HEK293 (cell line): ENCODE measurements around the gene PLEKHJ1.

Experiments used
- CTCF ChIA-PET: fragments of 350-600 bp; formaldehyde crosslinking; extraction: SDS; loops from one replicate; lab custom pipeline; 2021; ENCODE audit warnings: antibody characterized with exemption; lab: Yijun Ruan, JAX
- POLR2A ChIA-PET: fragments of 300-600 bp; formaldehyde crosslinking; extraction: SDS; loops from one replicate; lab custom pipeline; 2020; ENCODE audit warnings: antibody characterized with exemption, inconsistent platforms; lab: Yijun Ruan, JAX
- H3K27ac ChIP-seq: fragments of 200-500 bp; sonication (Bioruptor generic); 2 replicates; pipeline ENCODE4 v1.5.1; 2014; ENCODE audit warnings: low read depth, low read length, control low read depth, inconsistent platforms; ENCODE audit errors: extremely low read depth
- H3K36me3 ChIP-seq, 2 experiments: fragments of 200-500 bp in 1 of 2; sonication (Bioruptor generic) in 1 of 2; 1 replicate in 1 of 2; 2 replicates in 1 of 2; pipeline ENCODE4 v1.5.1; 2014 to 2017; ENCODE audit warnings: inconsistent platforms in 2 of 2, low read length in 2 of 2; ENCODE audit not compliant: control insufficient read depth in 2 of 2, insufficient read depth in 1 of 2
- H3K4me1 ChIP-seq: fragments of 200-500 bp; sonication (Bioruptor generic); 2 replicates; pipeline ENCODE4 v1.5.1; 2014; ENCODE audit warnings: mild to moderate bottlenecking, low read length, inconsistent platforms; ENCODE audit not compliant: control insufficient read depth, insufficient read depth
- H3K4me3 ChIP-seq: 2 replicates; pipeline ENCODE4 v1.5.1; 2011; ENCODE audit warnings: low read depth, mild to moderate bottlenecking, control low read depth, low read length, moderate library complexity
- H3K9me3 ChIP-seq: fragments of 200-500 bp; sonication (Bioruptor generic); 2 replicates; pipeline ENCODE4 v1.5.1; 2014; ENCODE audit warnings: low read depth, low read length, inconsistent platforms; ENCODE audit not compliant: control insufficient read depth, insufficient read depth
- EGR2 ChIP-seq: fragments of 450-650 bp; formaldehyde crosslinking; IDR thresholded peaks from 2 replicates; pipeline ENCODE4 v1.5.1; 2016; ENCODE audit warnings: low read depth, missing biosample characterization, missing genetic modification characterization
- KLF1 ChIP-seq: fragments of 450-650 bp; formaldehyde crosslinking; IDR thresholded peaks from 2 replicates; pipeline ENCODE4 v1.5.1; 2016; ENCODE audit warnings: missing biosample characterization, missing genetic modification characterization
- KLF16 ChIP-seq: fragments of 450-650 bp; formaldehyde crosslinking; IDR thresholded peaks from 2 replicates; pipeline ENCODE4 v1.5.1; 2017; ENCODE audit warnings: missing biosample characterization, missing genetic modification characterization
- MEIS1 ChIP-seq: sonication (generic); formaldehyde crosslinking; IDR thresholded peaks from 2 replicates; pipeline ENCODE4 v1.8.1; 2022; ENCODE audit warnings: missing genetic modification reagents, mild to moderate bottlenecking, borderline replicate concordance
- SP2 ChIP-seq: fragments of 450-650 bp; formaldehyde crosslinking; IDR thresholded peaks from 2 replicates; pipeline ENCODE4 v1.5.1; 2016; ENCODE audit warnings: missing biosample characterization, missing genetic modification characterization
- YY1 ChIP-seq: fragments of 450-650 bp; formaldehyde crosslinking; IDR thresholded peaks from 2 replicates; pipeline ENCODE4 v1.5.1; 2018; ENCODE audit warnings: missing biosample characterization, missing genetic modification characterization
- ZEB2 ChIP-seq: fragments of 450-650 bp; formaldehyde crosslinking; IDR thresholded peaks from 2 replicates; pipeline ENCODE4 v1.5.1; 2016; ENCODE audit warnings: missing biosample characterization, missing genetic modification characterization
- ZFHX2 ChIP-seq: fragments of 450-650 bp; formaldehyde crosslinking; conservative IDR thresholded peaks from 2 replicates; pipeline ENCODE4 v1.5.1; 2016; ENCODE audit warnings: missing biosample characterization, missing genetic modification characterization
- ZIC2 ChIP-seq: fragments of 450-650 bp; formaldehyde crosslinking; IDR thresholded peaks from 2 replicates; pipeline ENCODE4 v1.5.1; 2016; ENCODE audit warnings: missing biosample characterization, missing genetic modification characterization
- ZNF121 ChIP-seq: fragments of 450-650 bp; formaldehyde crosslinking; IDR thresholded peaks from 2 replicates; pipeline ENCODE4 v1.5.1; 2016; ENCODE audit warnings: missing biosample characterization, missing genetic modification characterization
- ZNF132 ChIP-seq: fragments of 450-650 bp; formaldehyde crosslinking; IDR thresholded peaks from 2 replicates; pipeline ENCODE4 v1.5.1; 2017; ENCODE audit warnings: missing biosample characterization, missing genetic modification characterization, borderline replicate concordance
- ZNF19 ChIP-seq: fragments of 450-650 bp; formaldehyde crosslinking; IDR thresholded peaks from 2 replicates; pipeline ENCODE4; 2016; ENCODE audit warnings: missing biosample characterization, missing genetic modification characterization, low read depth
- ZNF202 ChIP-seq: fragments of 450-650 bp; formaldehyde crosslinking; IDR thresholded peaks from 2 replicates; pipeline ENCODE4 v1.5.1; 2016; ENCODE audit warnings: missing biosample characterization, missing genetic modification characterization, borderline replicate concordance
- ZNF211 ChIP-seq: fragments of 450-650 bp; formaldehyde crosslinking; IDR thresholded peaks from 2 replicates; pipeline ENCODE4 v1.5.1; 2016; ENCODE audit warnings: low read depth, missing biosample characterization, missing genetic modification characterization
- ZNF324 ChIP-seq: fragments of 450-650 bp; formaldehyde crosslinking; IDR thresholded peaks from 2 replicates; pipeline ENCODE4 v1.5.1; 2016; ENCODE audit warnings: missing biosample characterization, missing genetic modification characterization
- ZNF433 ChIP-seq: fragments of 450-650 bp; formaldehyde crosslinking; IDR thresholded peaks from 2 replicates; pipeline ENCODE4 v1.5.1; 2016; ENCODE audit warnings: missing biosample characterization, missing genetic modification characterization, low read depth
- ZNF473 ChIP-seq: fragments of 450-650 bp; formaldehyde crosslinking; IDR thresholded peaks from 2 replicates; pipeline ENCODE4 v1.5.1; 2017; ENCODE audit warnings: missing biosample characterization, missing genetic modification characterization
- ZNF510 ChIP-seq: fragments of 450-650 bp; formaldehyde crosslinking; IDR thresholded peaks from 2 replicates; pipeline ENCODE4 v1.5.1; 2018; ENCODE audit warnings: mild to moderate bottlenecking, missing genetic modification characterization, missing biosample characterization; ENCODE audit not compliant: insufficient replicate concordance
- ZNF560 ChIP-seq: fragments of 450-650 bp; formaldehyde crosslinking; IDR thresholded peaks from 2 replicates; pipeline ENCODE4 v1.5.1; 2017; ENCODE audit warnings: missing biosample characterization, missing genetic modification characterization, borderline replicate concordance
- ZNF571 ChIP-seq: fragments of 450-650 bp; formaldehyde crosslinking; IDR thresholded peaks from 2 replicates; pipeline ENCODE4 v1.5.0; 2017; ENCODE audit warnings: missing biosample characterization, missing genetic modification characterization
- ZNF747 ChIP-seq: fragments of 450-650 bp; formaldehyde crosslinking; IDR thresholded peaks from 2 replicates; pipeline ENCODE4 v1.5.1; 2016; ENCODE audit warnings: missing biosample characterization, missing genetic modification characterization
- ZNF777 ChIP-seq: fragments of 450-650 bp; formaldehyde crosslinking; IDR thresholded peaks from 2 replicates; pipeline ENCODE4 v1.5.1; 2017; ENCODE audit warnings: missing biosample characterization, missing genetic modification characterization, borderline replicate concordance
- ZNF837 ChIP-seq: fragments of 450-650 bp; formaldehyde crosslinking; IDR thresholded peaks from 2 replicates; pipeline ENCODE4 v1.5.1; 2016; ENCODE audit warnings: missing biosample characterization, missing genetic modification characterization
- TF ChIP-seq, protein P1 (sequence below): fragments of 450-650 bp; formaldehyde crosslinking; optimal IDR thresholded peaks from 2 replicates; pipeline ENCODE3; 2016; ENCODE audit warnings: missing biosample characterization, mild to moderate bottlenecking, missing genetic modification characterization
- TF ChIP-seq, protein P2 (sequence below): fragments of 450-650 bp; formaldehyde crosslinking; IDR thresholded peaks from 2 replicates; pipeline ENCODE4 v1.5.1; 2016; ENCODE audit warnings: missing biosample characterization, missing genetic modification characterization

PLEKHJ1 gene

DNA sequence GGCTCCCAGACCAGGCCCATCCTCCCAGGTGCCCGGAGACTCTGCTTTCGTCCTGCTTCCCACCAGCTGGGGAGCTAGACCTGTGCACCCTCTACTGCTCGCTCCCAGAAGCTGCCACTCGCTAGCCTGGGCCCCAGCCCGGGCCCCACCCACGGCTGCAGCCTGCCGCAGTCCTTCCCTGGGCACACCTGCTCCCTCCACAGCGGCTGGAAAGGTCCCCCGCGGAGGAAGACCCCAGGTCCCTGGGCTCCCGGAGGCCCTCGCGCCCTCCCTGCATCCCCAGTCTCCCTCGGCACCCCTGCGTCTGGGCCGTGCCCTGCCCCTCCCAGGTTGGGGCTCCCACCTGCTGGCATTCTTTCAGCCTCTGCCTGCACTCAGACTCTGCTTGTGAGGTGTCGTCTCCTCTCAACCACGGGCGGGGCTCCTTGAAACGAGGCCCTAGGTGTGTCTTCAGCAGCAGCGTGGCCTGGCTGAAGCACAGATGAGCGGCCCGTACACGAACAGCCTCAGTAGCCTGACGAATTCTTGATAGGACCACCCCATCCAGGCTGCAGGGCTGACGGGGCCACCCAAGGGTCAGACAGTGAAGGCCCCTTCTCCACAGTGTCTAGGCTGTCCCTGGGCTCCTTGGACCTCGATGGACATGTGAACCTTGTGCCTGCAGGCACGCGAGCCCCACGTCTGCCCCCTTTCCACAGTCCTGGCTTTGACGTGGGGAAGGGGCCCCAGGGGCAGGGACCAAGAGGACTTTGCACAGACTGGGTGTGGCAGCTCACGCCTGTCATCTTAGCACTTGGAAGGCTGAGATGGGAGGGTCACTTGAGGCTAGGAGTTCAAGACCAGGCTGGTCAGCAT, 44.4 kb downstream of the PLEKHJ1 start (continued):
- TF ChIP-seq ZNF324 (tag by site-specific recombination) (no peak), YY1 (tag by site-specific recombination) (no peak), KLF1 (peak; percentile 89), ZNF571 (tag by site-specific recombination) (no peak), ZNF473 (tag by site-specific recombination) (no peak), ZNF121 (0 out of 2 replicates have a peak, but pooled peaks have one; percentile 20)
- TF ChIP-seq, protein P1, sequence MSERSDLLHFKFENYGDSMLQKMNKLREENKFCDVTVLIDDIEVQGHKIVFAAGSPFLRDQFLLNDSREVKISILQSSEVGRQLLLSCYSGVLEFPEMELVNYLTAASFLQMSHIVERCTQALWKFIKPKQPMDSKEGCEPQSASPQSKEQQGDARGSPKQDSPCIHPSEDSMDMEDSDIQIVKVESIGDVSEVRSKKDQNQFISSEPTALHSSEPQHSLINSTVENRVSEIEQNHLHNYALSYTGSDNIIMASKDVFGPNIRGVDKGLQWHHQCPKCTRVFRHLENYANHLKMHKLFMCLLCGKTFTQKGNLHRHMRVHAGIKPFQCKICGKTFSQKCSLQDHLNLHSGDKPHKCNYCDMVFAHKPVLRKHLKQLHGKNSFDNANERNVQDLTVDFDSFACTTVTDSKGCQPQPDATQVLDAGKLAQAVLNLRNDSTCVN (tag by site-specific recombination), result no peak
- TF ChIP-seq, protein P2, sequence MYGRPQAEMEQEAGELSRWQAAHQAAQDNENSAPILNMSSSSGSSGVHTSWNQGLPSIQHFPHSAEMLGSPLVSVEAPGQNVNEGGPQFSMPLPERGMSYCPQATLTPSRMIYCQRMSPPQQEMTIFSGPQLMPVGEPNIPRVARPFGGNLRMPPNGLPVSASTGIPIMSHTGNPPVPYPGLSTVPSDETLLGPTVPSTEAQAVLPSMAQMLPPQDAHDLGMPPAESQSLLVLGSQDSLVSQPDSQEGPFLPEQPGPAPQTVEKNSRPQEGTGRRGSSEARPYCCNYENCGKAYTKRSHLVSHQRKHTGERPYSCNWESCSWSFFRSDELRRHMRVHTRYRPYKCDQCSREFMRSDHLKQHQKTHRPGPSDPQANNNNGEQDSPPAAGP (tag by site-specific recombination), result 0 out of 2 replicates have a peak, but pooled peaks have one; percentile 37
- TF ChIP-seq, all 188 proteins: peak for 4

DNA sequence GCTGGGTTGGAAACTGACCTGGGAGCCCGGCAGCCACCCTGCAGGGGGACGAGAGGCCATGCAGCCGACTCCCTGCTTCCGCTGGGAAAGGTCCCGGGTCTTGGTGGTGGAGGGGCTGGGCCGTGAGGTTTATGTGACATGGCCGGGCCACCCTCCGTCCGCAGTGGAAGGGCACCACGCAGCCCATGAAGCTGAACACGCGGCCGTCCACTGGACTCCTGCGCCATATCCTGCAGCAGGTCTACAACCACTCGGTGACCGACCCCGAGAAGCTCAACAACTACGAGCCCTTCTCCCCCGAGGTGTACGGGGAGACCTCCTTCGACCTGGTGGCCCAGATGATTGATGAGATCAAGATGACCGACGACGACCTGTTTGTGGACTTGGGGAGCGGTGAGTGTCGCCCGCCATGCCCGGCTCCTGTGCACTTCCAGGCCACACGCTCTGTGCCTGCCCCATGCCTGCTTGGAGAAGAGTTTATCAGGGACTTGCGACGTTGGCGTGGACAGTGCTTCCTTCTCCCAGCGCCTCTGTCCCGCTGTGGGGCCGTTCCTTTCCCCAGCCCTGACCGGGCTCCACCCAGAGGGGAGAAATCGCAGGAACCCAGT, 45.2 kb downstream of the PLEKHJ1 start:
- Histone ChIP-seq H3K36me3 (peaks cover 4 to 73% of the 10 kb centered on the region in 2 experiments; a peak in 2 of 3 replicates), H3K4me3 (no peak overlapping the region), H3K4me1 (no peaks in the 10 kb centered on the region), H3K27ac (no peak overlapping the region), H3K9me3 (no peaks in the 10 kb centered on the region)
- POLR2A ChIA-PET, result no interaction called here
- TF ChIP-seq ZNF777 (tag by site-specific recombination) (no peak), ZNF560 (tag by site-specific recombination) (no peak), ZNF837 (no peak), ZNF19 (tag by site-specific recombination) (no peak), ZIC2 (no peak), ZNF132 (no peak), ZEB2 (tag by site-specific recombination) (no peak), MEIS1 (CRISPR knock-in tag) (no peak), SP2 (tag by site-specific recombination) (no peak), KLF16 (tag by site-specific recombination) (no peak), ZNF202 (tag by site-specific recombination) (no peak), ZNF211 (no peak), ZNF510 (tag by site-specific recombination) (no peak)
- CTCF ChIA-PET, result interaction anchor here (0.7 kb wide), 1 partner anchor 86 kb away, joined by 3 read pairs; no protein-coding TSS in a partner anchor

DNA sequence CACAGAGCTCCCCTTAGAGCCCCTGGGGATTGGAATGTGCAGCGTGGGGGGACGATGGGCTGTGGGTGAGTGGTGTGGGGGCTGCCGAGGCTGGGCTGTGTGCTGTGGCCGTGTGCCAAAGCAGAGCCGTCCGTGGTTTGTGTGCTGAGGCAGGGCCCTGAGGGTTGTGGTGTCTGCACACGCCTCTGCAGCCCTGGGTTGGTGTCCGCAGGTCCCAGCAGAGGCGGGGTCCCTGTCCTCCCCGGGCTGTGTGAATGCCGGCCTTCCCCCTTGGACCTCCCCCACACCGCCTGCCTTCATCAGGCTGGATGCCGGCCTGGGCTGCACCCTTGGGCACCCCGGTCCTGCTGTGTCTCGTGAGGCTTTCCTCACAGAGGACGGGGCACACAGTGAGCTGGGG, 46.2 kb downstream of the PLEKHJ1 start:
- Histone ChIP-seq H3K9me3 (no peaks in the 10 kb centered on the region), H3K27ac (no peak overlapping the region), H3K4me1 (no peaks in the 10 kb centered on the region), H3K4me3 (no peak overlapping the region), H3K36me3 (peaks cover 8 to 68% of the 10 kb centered on the region in 2 experiments; a peak in 2 of 3 replicates)
- peak; percentile 62 for TF ChIP-seq EGR2 (tag by site-specific recombination)
- TF ChIP-seq ZNF202 (tag by site-specific recombination), result no peak
- TF ChIP-seq ZNF433 (tag by site-specific recombination), result no peak
- no peak for TF ChIP-seq ZNF747 (tag by site-specific recombination)
- TF ChIP-seq ZFHX2 (tag by site-specific recombination), result peak; percentile 29; the same call in 1 of the 2 replicates
- CTCF ChIA-PET, result interaction anchor here (0.6 kb wide), 2 partner anchors 241 to 458 kb away, joined by 3 read pairs; no protein-coding TSS in a partner anchor
- POLR2A ChIA-PET, result interaction anchor here (0.5 kb wide), 1 partner anchor 375 kb away, joined by 3 read pairs; no protein-coding TSS in a partner anchor
